HK-2 (cell line): Measurements from ENCODE around the gene ADAMTSL1.

Source experiments
- DNase-seq: peaks from one replicate; pipeline ENCODE4 v3.0.0-alpha.2; 2018; ENCODE audit not compliant: unreplicated experiment

Gene ADAMTSL1

GRCh38 chr9:18499062-18499461, 25.1 kb downstream of the ADAMTSL1 start:
- DNase-seq: no peak

DNA sequence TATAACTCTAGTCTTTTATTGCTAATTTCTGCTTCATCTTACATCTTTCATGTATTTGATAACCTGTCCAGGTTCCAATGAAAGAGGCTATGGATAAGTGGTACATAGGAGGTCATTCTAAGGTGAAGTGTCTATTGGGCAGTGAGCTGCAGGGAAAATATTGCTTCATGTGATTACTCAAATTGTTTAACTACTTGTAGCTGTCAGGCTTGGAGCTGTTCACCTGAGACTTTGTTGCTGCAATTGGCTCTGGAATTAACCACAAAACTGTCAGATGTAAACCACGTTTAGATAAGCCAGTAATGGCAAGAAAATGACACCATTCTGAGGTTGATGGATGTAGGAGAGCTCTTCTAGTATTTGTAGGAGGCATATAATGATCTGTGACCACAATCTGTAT, 26.0 kb downstream of the ADAMTSL1 start:
- no peak for DNase-seq

- DNase-seq: no peak
These were observed 26.5 kb downstream of the ADAMTSL1 start for GRCh38 chr9:18500451-18500850.

DNA sequence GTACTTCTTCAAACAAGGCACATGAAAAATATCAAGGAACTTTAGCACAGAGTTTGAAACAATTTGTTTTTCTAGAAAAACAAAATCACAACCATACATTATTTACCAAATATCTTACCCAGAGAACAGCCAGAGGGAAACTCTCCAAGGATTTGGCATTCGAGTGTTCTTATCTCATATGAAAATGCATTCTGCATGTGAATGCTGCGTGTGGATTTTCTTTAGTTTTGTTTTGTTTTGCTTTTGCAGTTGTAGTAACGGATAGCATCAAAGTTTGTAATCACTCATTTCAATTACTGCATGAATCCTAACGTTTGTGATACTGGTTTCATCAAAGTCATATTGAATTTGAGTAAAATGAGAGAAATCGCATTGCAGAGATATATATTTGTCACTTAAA, 28.0 kb downstream of the ADAMTSL1 start:
- DNase-seq: no peak

GRCh38 chr9:18502546-18502945, 28.6 kb downstream of the ADAMTSL1 start:
- DNase-seq: no peak

DNA sequence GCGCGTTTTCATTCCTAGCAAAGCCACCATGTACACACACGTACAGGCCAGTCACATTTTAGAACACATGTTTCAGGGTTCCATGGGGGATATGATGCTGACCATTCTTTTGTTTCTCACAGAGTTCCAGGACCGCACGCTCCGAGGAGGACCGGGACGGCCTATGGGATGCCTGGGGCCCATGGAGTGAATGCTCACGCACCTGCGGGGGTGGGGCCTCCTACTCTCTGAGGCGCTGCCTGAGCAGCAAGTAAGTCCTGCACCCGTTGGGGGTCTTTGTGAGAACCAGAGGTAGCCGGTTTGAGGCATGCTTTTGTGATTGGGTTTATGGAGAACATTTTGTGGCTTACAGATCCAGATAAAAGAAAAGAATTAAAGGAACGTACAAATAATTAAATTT, 30.8 kb downstream of the ADAMTSL1 start:
- DNase-seq: no peak

- DNase-seq: no peak
These were observed 33.2 kb downstream of the ADAMTSL1 start for GRCh38 chr9:18507151-18507550.

GRCh38 chr9:18516514-18516913, 42.6 kb downstream of the ADAMTSL1 start:
- DNase-seq: no peak

DNA sequence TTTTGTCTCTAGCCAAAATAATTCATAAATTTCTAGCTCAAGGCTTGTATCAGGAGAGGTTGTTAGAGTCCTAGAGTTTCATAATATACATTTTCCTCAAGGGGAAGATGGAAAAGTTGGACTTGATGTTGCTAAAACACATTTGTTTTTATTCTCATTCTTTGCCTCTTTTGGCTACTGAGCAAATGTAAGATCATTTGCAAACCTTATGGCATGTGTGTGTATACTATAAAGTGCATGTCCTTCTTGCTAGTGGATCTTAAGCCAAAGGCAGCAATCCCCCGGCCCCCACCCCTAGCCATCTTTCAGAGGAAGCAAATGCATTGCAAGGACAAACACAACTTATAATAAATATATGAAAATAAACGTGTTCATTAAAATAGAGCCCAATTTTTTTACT, 43.0 kb downstream of the ADAMTSL1 start:
- DNase-seq: no peak

DNA sequence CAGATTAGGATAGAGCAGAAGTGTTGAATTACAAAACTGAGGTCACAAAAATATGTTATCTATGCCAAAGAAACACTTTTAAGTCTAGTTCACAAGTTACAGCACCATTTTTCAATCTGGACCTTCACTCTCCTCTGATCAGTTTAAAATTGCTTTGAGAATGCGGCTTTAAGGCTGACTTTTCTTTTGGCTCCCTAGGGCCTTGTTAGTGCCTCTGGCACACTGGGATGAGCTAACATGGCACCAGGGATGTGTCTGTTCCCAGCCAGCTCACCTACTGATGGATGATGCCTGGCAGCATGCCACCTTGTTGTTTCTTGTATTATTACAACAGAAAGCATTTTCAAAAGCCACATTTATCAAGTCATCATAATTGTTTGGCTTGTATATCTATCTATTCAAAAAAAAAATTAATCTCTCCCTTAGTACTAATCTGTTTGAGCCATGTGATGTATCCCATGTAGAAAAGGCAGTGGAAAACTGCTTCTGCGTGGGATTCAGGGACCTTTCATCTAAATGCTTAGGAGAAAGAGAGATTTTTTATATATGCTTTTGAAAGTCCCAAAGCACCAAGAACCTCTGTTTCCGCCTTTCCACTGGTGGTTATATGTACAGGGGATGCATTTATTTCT, 46.6 kb downstream of the ADAMTSL1 start:
- DNase-seq: no peak

GRCh38 chr9:18526685-18527084, 52.7 kb downstream of the ADAMTSL1 start:
- DNase-seq: no peak

DNA sequence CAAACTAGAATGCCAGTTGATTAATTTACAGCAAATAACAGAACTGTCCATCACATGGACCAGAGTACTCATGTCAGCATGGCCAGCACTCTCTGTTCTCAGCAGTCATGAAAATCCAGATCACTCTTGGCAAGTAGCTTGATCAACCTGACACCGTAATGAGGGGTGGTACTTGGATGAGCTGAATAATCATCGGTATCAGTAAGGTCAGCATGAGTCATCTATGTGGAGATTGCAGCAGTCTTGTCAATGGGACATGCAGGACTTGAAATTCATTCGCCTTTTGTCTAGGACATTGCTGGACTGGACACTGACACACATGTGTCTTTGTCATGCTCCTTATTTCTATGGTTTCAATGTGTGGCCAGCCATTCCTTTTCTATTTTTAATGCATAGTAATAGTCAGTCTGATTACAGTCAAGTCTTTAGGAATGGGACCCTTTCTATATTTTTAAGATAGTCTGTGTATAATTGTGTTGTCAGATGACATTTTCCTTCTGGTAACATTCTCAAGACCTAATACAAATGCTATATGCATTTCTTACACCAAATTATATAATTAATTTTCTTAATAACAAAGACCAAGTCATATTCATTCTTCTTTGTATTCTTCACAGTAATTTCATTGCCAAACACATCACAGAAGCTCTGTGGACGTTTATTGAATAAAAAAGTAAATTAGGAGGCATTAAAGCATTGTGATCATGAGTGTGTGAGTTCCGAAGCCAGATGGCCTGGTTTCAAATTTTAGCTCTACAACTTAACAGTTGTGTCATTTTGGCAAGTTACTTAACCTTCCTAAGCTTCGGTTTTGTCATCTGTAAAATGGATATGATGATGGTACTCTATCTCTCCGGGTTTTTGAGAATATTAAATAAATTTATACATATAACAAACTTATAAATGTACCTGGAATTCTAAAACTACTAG, 57.4 kb downstream of the ADAMTSL1 start:
- DNase-seq: no peak

- DNase-seq: no peak
These were observed 60.7 kb downstream of the ADAMTSL1 start for GRCh38 chr9:18534611-18535010.

DNA sequence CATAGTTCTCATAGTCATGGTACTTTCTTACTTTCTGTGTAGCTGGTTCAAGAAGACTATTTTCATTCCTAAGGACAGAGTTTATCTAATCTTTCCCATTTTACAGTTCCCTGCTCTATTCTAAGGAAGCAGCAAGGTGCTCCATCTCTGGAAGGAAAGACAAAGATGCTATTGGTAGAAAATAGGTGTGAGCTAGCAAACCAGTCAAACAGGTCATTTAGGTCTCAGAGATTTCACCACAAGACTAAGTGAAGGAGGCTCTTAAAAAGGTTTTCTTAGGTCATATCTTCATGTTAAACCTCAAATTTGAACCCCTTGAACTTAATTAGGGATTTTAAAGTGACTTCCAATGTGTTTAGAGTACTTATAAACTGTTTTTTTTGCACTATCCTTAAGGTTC, 62.6 kb downstream of the ADAMTSL1 start:
- DNase-seq: no peak

GRCh38 chr9:18539203-18539693, 65.3 kb downstream of the ADAMTSL1 start:
- DNase-seq: no peak

GRCh38 chr9:18542837-18543405, 69.0 kb downstream of the ADAMTSL1 start:
- no peak for DNase-seq

- DNase-seq: no peak
These were observed 69.6 kb downstream of the ADAMTSL1 start for GRCh38 chr9:18543406-18544192.

DNA sequence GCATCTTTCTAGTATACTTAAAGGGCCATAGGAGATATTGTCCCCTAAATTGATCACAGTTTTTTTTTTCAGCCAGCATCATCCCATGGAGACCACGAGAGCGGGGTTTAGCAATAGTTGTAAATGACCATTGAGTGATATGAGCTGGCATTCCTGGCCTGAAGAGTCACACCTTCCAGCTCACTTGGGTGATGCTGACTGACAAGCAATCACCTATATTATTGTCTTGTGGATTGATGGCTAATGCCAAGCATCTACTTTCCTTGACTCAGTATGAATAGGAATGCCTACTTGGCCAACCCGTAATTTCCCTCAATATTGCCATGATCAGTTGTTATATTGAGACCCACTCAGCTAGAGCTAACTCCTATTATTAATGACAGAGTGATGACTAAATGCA, 70.5 kb downstream of the ADAMTSL1 start:
- peak; percentile 7 for DNase-seq

DNA sequence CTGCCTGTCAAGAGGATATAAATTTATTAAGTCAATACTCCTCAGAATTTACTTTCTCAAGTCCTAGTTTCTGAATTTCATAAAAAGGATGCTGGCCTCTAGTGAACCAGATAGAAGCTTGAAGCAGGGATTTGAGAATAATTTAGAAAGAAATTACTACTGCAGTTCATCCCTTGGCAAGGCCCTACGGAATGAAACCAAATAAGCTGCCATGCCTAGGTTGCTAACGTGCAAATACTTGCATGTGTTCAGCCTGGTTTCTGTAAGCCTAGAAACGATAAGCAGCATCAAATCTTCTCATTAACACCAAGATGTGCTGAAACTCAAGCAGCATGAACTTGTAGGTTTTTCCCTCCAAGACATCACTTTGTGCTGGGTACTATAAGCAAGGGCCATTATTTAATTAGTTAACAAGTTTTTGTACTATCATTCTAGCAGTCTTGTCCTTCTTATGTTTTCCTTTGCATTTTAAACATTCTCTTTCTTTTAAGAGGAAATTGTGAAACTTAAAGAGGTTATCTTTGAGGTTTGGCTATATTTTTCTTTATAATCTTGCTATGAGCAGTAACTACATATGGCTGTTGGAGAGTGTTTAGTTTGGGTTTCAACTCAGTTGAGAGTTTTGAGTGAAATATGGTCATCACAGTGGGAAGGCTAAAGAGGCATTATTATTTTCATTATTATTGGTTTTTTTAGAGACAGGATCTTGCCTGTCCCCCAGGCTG, 71.8 kb downstream of the ADAMTSL1 start:
- no peak for DNase-seq

GRCh38 chr9:18548456-18548855, 74.5 kb downstream of the ADAMTSL1 start:
- no peak for DNase-seq

DNA sequence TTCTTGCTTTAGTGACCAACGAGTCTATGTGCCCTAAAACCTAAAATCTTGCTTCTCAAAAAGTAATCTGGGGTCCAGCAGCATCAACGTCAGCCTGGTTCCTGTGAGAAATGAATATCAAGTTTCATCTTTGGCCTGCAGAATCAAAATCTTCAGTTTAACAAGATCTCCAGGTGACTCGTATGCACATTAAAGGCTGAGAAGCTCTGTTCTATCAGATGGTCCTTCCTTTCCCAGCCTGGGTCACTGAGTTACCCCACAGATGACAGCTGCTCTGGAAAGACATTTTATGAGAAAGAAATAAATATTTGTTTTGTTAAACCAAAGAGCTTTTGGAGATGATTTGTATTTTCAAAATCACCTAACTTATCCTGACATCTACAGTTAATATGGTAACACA, 75.8 kb downstream of the ADAMTSL1 start:
- DNase-seq: no peak
